ENCODE results near the gene GTSE1.

Gene GTSE1

GRCh38 chr22:46376908-46377524, 80.3 kb downstream of the GTSE1 start (continued):
- TF ChIP-seq TSHZ2 (CRISPR knock-in tag; IDR thresholded peaks at IDR 0.05) (no peak), SNAI2 (CRISPR knock-in tag; IDR thresholded peaks at IDR 0.05) (no peak), ZFP30 (CRISPR knock-in tag; IDR thresholded peaks at IDR 0.05) (no peak)

- peak; percentile 50 for ATAC-seq
- TF ChIP-seq TSHZ2 (CRISPR knock-in tag; IDR thresholded peaks at IDR 0.05) = no peak
- no peak for TF ChIP-seq GLIS3 (CRISPR knock-in tag; IDR thresholded peaks at IDR 0.05)
- no peak for TF ChIP-seq ZNF565 (CRISPR knock-in tag; conservative IDR thresholded peaks at IDR 0.05; ENCODE audit: low read depth)
- TF ChIP-seq OSR1 (CRISPR knock-in tag; IDR thresholded peaks at IDR 0.05) = no peak
- TF ChIP-seq RARB (CRISPR knock-in tag; IDR thresholded peaks at IDR 0.05) = no peak
- no peak for TF ChIP-seq ISL1 (CRISPR knock-in tag; IDR thresholded peaks at IDR 0.05)
- no peak for TF ChIP-seq ARNTL (CRISPR knock-in tag; IDR thresholded peaks at IDR 0.05; ENCODE audit: borderline replicate concordance, low read depth)
- TF ChIP-seq CREB5 (CRISPR knock-in tag; IDR thresholded peaks at IDR 0.05; ENCODE audit: low read depth) = no peak
- no peak for TF ChIP-seq TCF4 (CRISPR knock-in tag; IDR thresholded peaks at IDR 0.05; ENCODE audit: borderline replicate concordance)
- no peak for TF ChIP-seq POU6F1 (CRISPR knock-in tag; IDR thresholded peaks at IDR 0.05; ENCODE audit: borderline replicate concordance, low read depth)
- TF ChIP-seq PPARA (CRISPR knock-in tag; IDR thresholded peaks at IDR 0.05; ENCODE audit: borderline replicate concordance) = no peak
- TF ChIP-seq ZNF70 (CRISPR knock-in tag; IDR thresholded peaks at IDR 0.05) = no peak
Measured at GRCh38 chr22:46377525-46378425, 81.1 kb downstream of the GTSE1 start.

- ATAC-seq = no peak
- no peak for TF ChIP-seq ZFP30 (CRISPR knock-in tag; IDR thresholded peaks at IDR 0.05)
- TF ChIP-seq GLIS3 (CRISPR knock-in tag; IDR thresholded peaks at IDR 0.05) = no peak
- TF ChIP-seq TCF4 (CRISPR knock-in tag; IDR thresholded peaks at IDR 0.05; ENCODE audit: borderline replicate concordance) = no peak
- no peak for TF ChIP-seq CREB5 (CRISPR knock-in tag; IDR thresholded peaks at IDR 0.05; ENCODE audit: low read depth)
- no peak for TF ChIP-seq ZNF70 (CRISPR knock-in tag; IDR thresholded peaks at IDR 0.05)
- TF ChIP-seq ESRRG (CRISPR knock-in tag; IDR thresholded peaks at IDR 0.05) = no peak
- TF ChIP-seq ZNF565 (CRISPR knock-in tag; conservative IDR thresholded peaks at IDR 0.05; ENCODE audit: low read depth) = no peak
- no peak for TF ChIP-seq PATZ1 (CRISPR knock-in tag; IDR thresholded peaks at IDR 0.05; ENCODE audit: borderline replicate concordance)
- no peak for TF ChIP-seq OSR1 (CRISPR knock-in tag; IDR thresholded peaks at IDR 0.05)
- no peak for TF ChIP-seq ZNF8 (CRISPR knock-in tag; IDR thresholded peaks at IDR 0.05)
- TF ChIP-seq ARNTL (CRISPR knock-in tag; IDR thresholded peaks at IDR 0.05; ENCODE audit: borderline replicate concordance, low read depth) = no peak
- no peak for TF ChIP-seq ZFP3 (CRISPR knock-in tag; IDR thresholded peaks at IDR 0.05)
- no peak for TF ChIP-seq BACH2 (CRISPR knock-in tag; IDR thresholded peaks at IDR 0.05; ENCODE audit: borderline replicate concordance)
- TF ChIP-seq TSHZ2 (CRISPR knock-in tag; IDR thresholded peaks at IDR 0.05) = no peak
Measured at GRCh38 chr22:46378426-46379065, 81.9 kb downstream of the GTSE1 start.

Measured in SK-N-SH treated with all-trans-retinoic acid at 6 μM for 48 hours (cell line).